GM23248 (cell line): Measurements from ENCODE around the gene TRA2A. TPM values are rescaled to one million over a fixed set of nuclear protein-coding genes. Genes with fewer than 3 reads are reported as not detected.
A peak's percentile ranks its signal among the peaks of the same experiment; 100 is the strongest.

Experiments
- DNase-seq: peaks from one replicate; pipeline ENCODE4 v3.0.0-alpha.2; 2015
- H2AFZ ChIP-seq: fragments of 200-600 bp; sonication (generic); 2 replicates; pipeline ENCODE4 v1.6.1; 2016; ENCODE audit warnings: antibody characterized with exemption
- H3F3A ChIP-seq: fragments of 200-600 bp; sonication (generic); 2 replicates; pipeline ENCODE4 v1.6.1; 2016; ENCODE audit warnings: mild to moderate bottlenecking, antibody characterized with exemption, mixed run types; ENCODE audit not compliant: insufficient read depth
- H3K27ac ChIP-seq: fragments of 200-600 bp; sonication (generic); 2 replicates; pipeline ENCODE4 v1.5.1; 2016; ENCODE audit warnings: mild to moderate bottlenecking
- H3K27me3 ChIP-seq: fragments of 200-600 bp; sonication (generic); replicated peaks from 2 replicates; pipeline ENCODE4 v1.6.1; 2016; ENCODE audit warnings: mild to moderate bottlenecking; ENCODE audit not compliant: insufficient read depth
- H3K36me3 ChIP-seq: fragments of 200-600 bp; sonication (generic); 2 replicates; pipeline ENCODE4 v1.6.1; 2016; ENCODE audit warnings: low read depth, mild to moderate bottlenecking
- H3K4me1 ChIP-seq: fragments of 200-600 bp; sonication (generic); 2 replicates; pipeline ENCODE4 v1.6.1; 2016; ENCODE audit warnings: mild to moderate bottlenecking; ENCODE audit not compliant: insufficient read depth
- H3K4me2 ChIP-seq: fragments of 200-600 bp; sonication (generic); one replicate; pipeline ENCODE4 v1.6.1; 2016; ENCODE audit warnings: mild to moderate bottlenecking; ENCODE audit not compliant: unreplicated experiment
- H3K4me3 ChIP-seq: fragments of 200-600 bp; sonication (generic); 2 replicates; pipeline ENCODE4 v1.5.1; 2016; ENCODE audit warnings: mild to moderate bottlenecking
- H3K79me2 ChIP-seq: fragments of 200-600 bp; sonication (generic); 2 replicates; pipeline ENCODE4 v1.6.1; 2016; ENCODE audit warnings: mild to moderate bottlenecking; ENCODE audit not compliant: insufficient read depth
- H3K9ac ChIP-seq: fragments of 200-600 bp; sonication (generic); 2 replicates; pipeline ENCODE4 v1.6.1; 2016; ENCODE audit warnings: mild to moderate bottlenecking
- H3K9me2 ChIP-seq: fragments of 200-600 bp; sonication (generic); 2 replicates; pipeline ENCODE4 v1.6.1; 2016; ENCODE audit warnings: mixed run types, mild to moderate bottlenecking, moderate library complexity; ENCODE audit not compliant: insufficient read depth
- H3K9me3 ChIP-seq: fragments of 200-600 bp; sonication (generic); one replicate; pipeline ENCODE4 v1.6.1; 2017; ENCODE audit warnings: low read depth
- H4K20me1 ChIP-seq: fragments of 200-600 bp; sonication (generic); 2 replicates; pipeline ENCODE4 v1.6.0; 2016; ENCODE audit not compliant: insufficient read depth
- EZH2 ChIP-seq: fragments of 200-600 bp; sonication (generic); IDR thresholded peaks from 2 replicates; pipeline ENCODE4 v1.6.1; 2018; ENCODE audit warnings: antibody characterized with exemption, mild to moderate bottlenecking; ENCODE audit not compliant: insufficient read depth, poor library complexity, severe bottlenecking
- EZH2phosphoT487 ChIP-seq: fragments of 200-600 bp; sonication (generic); IDR thresholded peaks from 2 replicates; pipeline ENCODE4 v1.6.1; 2018; ENCODE audit warnings: antibody characterized with exemption, moderate library complexity, mild to moderate bottlenecking, low read depth; ENCODE audit not compliant: insufficient read depth
- WGBS, 2 experiments: methylation state at CpG; one replicate each; pipeline ENCODE4 v1.1.6; 2015 to 2017; ENCODE audit warnings: low lambda C conversion rate in 2 of 2, low coverage in 1 of 2; ENCODE audit errors: missing lambda C conversion rate in 2 of 2; 5-methylcytosine and 5-hydroxymethylcytosine counted together
- in situ Hi-C: fragments of 300-500 bp; cut with MboI; formaldehyde crosslinking; loops from 2 replicates; pipeline ENCODE4 v1.15.0; 2020
- polyA plus RNA-seq: library from polyadenylated mRNA; unstranded; fragments of >200 nt; fragmentation: Nextera tagmentation; extraction: Ambion mirVana; gene quantifications from 2 replicates; pipeline ENCODE4 v1.2.1, GENCODE V29; 2016
- total RNA-seq: library from RNA; depleted of rRNA; stranded (reverse); fragments of >200 nt; shearing (Covaris generic); gene quantifications from 2 replicates; pipeline ENCODE4 v1.2.3, GENCODE V29; 2014

TRA2A gene
- total and polyA plus RNA-seq, 2 experiments from 2014 or later, result 26.2 to 87.9 TPM

GRCh38 chr7:23476286-23477156 lies 55.3 kb downstream of the TRA2A start:
- Histone ChIP-seq H3K27me3 (peaks cover 48% of the 10 kb centered on the region), H3K4me2 (no peak overlapping the region), H3K36me3 (no peaks in the 10 kb centered on the region), H3K9ac (no peak overlapping the region), H2AFZ (no peak overlapping the region), H4K20me1 (no peaks in the 10 kb centered on the region), H3K27ac (no peak overlapping the region), H3K4me3 (no peak overlapping the region), H3K79me2 (no peaks in the 10 kb centered on the region), H3K4me1 (peaks cover 4% of the 10 kb centered on the region; the same call in 1 of the 2 replicates), H3K9me2 (no peaks in the 10 kb centered on the region), H3K9me3 (no peaks in the 10 kb centered on the region), H3F3A (peaks cover 18% of the 10 kb centered on the region)
- in situ Hi-C loops, result no loop called here
- no peak for DNase-seq
- TF ChIP-seq EZH2 (peak; percentile 26), EZH2phosphoT487 (no peak)

- no peak for TF ChIP-seq EZH2
- TF ChIP-seq EZH2phosphoT487, result no peak
- H2AFZ ChIP-seq, result no peak overlapping the region
- in situ Hi-C loops, result no loop called here
- H3K9me2 ChIP-seq, result no peaks in the 10 kb centered on the region
- H4K20me1 ChIP-seq, result no peaks in the 10 kb centered on the region
- H3F3A ChIP-seq, result peaks cover 20% of the 10 kb centered on the region
- no peak overlapping the region for H3K4me2 ChIP-seq
- peaks cover 4% of the 10 kb centered on the region; the same call in 1 of the 2 replicates for H3K4me1 ChIP-seq
- H3K9ac ChIP-seq, result no peak overlapping the region
- H3K36me3 ChIP-seq, result no peaks in the 10 kb centered on the region
- H3K27me3 ChIP-seq, result peaks cover 48% of the 10 kb centered on the region
- H3K4me3 ChIP-seq, result no peak overlapping the region
- H3K27ac ChIP-seq, result no peak overlapping the region
- H3K9me3 ChIP-seq, result no peaks in the 10 kb centered on the region
- H3K79me2 ChIP-seq, result no peaks in the 10 kb centered on the region
- no peak for DNase-seq
Measured at GRCh38 chr7:23475576-23475839, 56.3 kb downstream of the TRA2A start.

GRCh38 chr7:23474829-23475575 lies 56.8 kb downstream of the TRA2A start:
- WGBS, 2 experiments, result 4 to 5% methylated on average over 15 of the region's 15 CpGs
- in situ Hi-C loops, result no loop called here
- peak overlapping the region; percentile 88 for H2AFZ ChIP-seq

GRCh38 chr7:23474094-23474828 lies 57.5 kb downstream of the TRA2A start:
- DNase-seq, result peak; percentile 99
- H3K27ac ChIP-seq, result no peak overlapping the region
- in situ Hi-C loops, result no loop called here

More at GRCh38 chr7:23474829-23475575, 56.8 kb downstream of the TRA2A start:
- H3K79me2 ChIP-seq, result no peaks in the 10 kb centered on the region
- H3K4me1 ChIP-seq, result peaks cover 4% of the 10 kb centered on the region; the same call in 1 of the 2 replicates
- H4K20me1 ChIP-seq, result no peaks in the 10 kb centered on the region
- H3F3A ChIP-seq, result peaks cover 20% of the 10 kb centered on the region
- no peaks in the 10 kb centered on the region for H3K36me3 ChIP-seq
- H3K27me3 ChIP-seq, result peaks cover 48% of the 10 kb centered on the region
- H3K4me3 ChIP-seq, result peak overlapping the region; percentile 82
- H3K4me2 ChIP-seq, result peak overlapping the region; percentile 87
- no peak overlapping the region for H3K27ac ChIP-seq
- 0 out of 2 replicates have a peak overlapping the region, but pooled peaks have one; percentile 11 for H3K9ac ChIP-seq
- TF ChIP-seq EZH2phosphoT487, result no peak
- peak; percentile 20 for TF ChIP-seq EZH2
- H3K9me2 ChIP-seq, result no peaks in the 10 kb centered on the region
- H3K9me3 ChIP-seq, result no peaks in the 10 kb centered on the region
- DNase-seq, result no peak

More at GRCh38 chr7:23474094-23474828, 57.5 kb downstream of the TRA2A start:
- H3K9me3 ChIP-seq, result no peaks in the 10 kb centered on the region
- peak overlapping the region; percentile 82 for H3K4me3 ChIP-seq
- H3K4me1 ChIP-seq, result peaks cover 4% of the 10 kb centered on the region; the same call in 1 of the 2 replicates
- peaks cover 43% of the 10 kb centered on the region for H3K27me3 ChIP-seq
- no peaks in the 10 kb centered on the region for H3K9me2 ChIP-seq
- H3F3A ChIP-seq, result peaks cover 20% of the 10 kb centered on the region
- H3K36me3 ChIP-seq, result no peaks in the 10 kb centered on the region
- H2AFZ ChIP-seq, result peak overlapping the region; percentile 88
- 2% methylated on average over 37 to 59 of the region's 66 CpGs for WGBS, 2 experiments
- no peaks in the 10 kb centered on the region for H4K20me1 ChIP-seq
- peak overlapping the region; percentile 71 for H3K9ac ChIP-seq
- H3K4me2 ChIP-seq, result peak overlapping the region; percentile 87
- TF ChIP-seq EZH2phosphoT487 (no peak), EZH2 (no peak)
- peaks cover 3% of the 10 kb centered on the region for H3K79me2 ChIP-seq
